ENCODE results near the gene SPTLC3. TPM values are rescaled to one million over a fixed set of nuclear protein-coding genes. Genes with fewer than 3 reads are reported as not detected.

Gene SPTLC3
- polyA plus RNA-seq, 1 donor = 42.0 TPM

DNA sequence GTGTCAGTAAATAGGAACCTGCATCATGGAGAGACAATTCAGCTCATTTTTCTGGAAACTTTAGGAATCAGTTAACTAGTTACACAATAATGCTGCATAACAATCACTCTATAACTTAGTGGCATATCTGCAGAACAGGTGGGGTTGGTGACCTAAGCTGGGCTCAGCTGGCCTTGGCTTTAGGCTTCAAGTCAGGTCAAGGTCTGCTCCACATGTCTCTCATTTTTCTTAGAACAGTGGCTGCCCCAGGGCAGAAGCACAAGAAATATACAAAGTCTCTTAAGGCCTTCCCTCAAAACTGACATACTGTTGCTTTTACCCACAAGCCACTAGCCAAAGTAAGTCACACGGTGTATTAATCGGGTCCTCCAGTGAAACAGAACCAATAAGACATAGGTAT, 198.2 kb downstream of the SPTLC3 start:
- Histone ChIP-seq H3K4me3 (ENCODE audit: low read length) (no peak overlapping the region), H3K36me3 (ENCODE audit: control insufficient read depth, insufficient read depth, low read length) (no peaks in the 10 kb centered on the region), H3K27ac (ENCODE audit: low read length) (no peak overlapping the region), H3K9me3 (ENCODE audit: control insufficient read depth, low read depth, low read length) (no peaks in the 10 kb centered on the region), H3K27me3 (ENCODE audit: control insufficient read depth, insufficient read depth, low read length) (no peaks in the 10 kb centered on the region), H3K4me1 (ENCODE audit: control insufficient read depth, insufficient read depth, low read length) (no peaks in the 10 kb centered on the region)
- WGBS (ENCODE audit: insufficient coverage, low lambda C conversion rate) = no CpG with 5 or more reads among the region's 2 CpGs
- no peak for DNase-seq

DNA sequence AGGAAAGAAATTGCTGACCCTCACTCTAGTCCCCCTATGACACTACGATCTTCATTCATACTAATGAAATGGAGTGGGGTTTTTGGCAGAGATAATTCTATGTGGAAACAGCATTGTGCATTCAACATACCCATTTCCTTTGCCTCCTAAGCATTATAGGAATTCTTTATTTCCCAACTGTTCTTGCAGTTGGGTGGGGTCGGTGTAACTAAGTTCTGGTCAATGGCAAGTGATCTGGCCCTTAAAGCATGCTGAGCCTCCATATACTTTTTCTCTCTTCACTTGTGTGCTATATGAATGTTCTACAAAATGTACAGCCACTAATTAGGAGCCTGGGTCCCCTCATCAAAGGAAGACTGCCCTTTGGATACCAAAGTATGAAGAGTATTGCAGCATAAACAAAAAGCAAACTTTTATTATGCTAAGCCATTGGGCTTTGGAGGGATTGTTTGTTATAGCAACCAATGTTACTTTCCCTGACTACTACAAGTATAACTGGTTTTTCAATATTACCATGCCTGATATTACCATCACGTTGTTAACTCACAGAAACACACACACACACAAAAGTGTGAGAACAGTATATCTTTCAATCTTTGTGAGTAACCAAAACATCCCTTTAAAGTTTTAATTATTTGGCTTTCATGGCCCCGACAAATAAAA, 203.3 kb downstream of the SPTLC3 start:
- H3K4me3 ChIP-seq (ENCODE audit: low read length) = no peak overlapping the region
- no peaks in the 10 kb centered on the region for H3K4me1 ChIP-seq (ENCODE audit: control insufficient read depth, insufficient read depth, low read length)
- no CpG with 5 or more reads among the region's 4 CpGs for WGBS (ENCODE audit: insufficient coverage, low lambda C conversion rate)
- H3K27me3 ChIP-seq (ENCODE audit: control insufficient read depth, insufficient read depth, low read length) = peaks cover 28% of the 10 kb centered on the region
- H3K27ac ChIP-seq (ENCODE audit: low read length) = no peak overlapping the region
- no peak for DNase-seq
- no peaks in the 10 kb centered on the region for H3K9me3 ChIP-seq (ENCODE audit: control insufficient read depth, low read depth, low read length)
- H3K36me3 ChIP-seq (ENCODE audit: control insufficient read depth, insufficient read depth, low read length) = no peaks in the 10 kb centered on the region

DNA sequence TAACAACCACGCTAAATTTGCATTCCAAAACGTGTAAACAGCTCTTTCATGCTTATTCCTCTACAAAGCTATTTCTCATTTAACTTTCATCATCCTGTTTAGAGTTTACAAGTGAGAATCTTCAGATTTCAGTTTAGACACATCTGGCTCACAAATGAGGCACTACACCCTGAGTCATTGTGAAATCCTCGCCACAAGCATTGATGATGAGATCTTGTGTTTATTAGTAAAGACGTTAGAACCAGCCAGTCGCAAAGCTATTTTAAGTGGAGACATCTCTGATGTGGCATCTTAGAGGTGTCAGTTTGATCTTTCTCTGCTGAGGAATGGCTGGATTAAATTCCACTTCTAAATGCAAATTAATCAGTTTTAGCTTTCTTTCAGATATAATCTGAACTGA, 204.0 kb downstream of the SPTLC3 start:
- DNase-seq = no peak
- no peak overlapping the region for H3K27ac ChIP-seq (ENCODE audit: low read length)
- no peaks in the 10 kb centered on the region for H3K9me3 ChIP-seq (ENCODE audit: control insufficient read depth, low read depth, low read length)
- H3K4me3 ChIP-seq (ENCODE audit: low read length) = no peak overlapping the region
- H3K4me1 ChIP-seq (ENCODE audit: control insufficient read depth, insufficient read depth, low read length) = no peaks in the 10 kb centered on the region
- peaks cover 30% of the 10 kb centered on the region for H3K27me3 ChIP-seq (ENCODE audit: control insufficient read depth, insufficient read depth, low read length)
- 75% methylated on average over 4 of the region's 5 CpGs for WGBS (ENCODE audit: insufficient coverage, low lambda C conversion rate)
- no peaks in the 10 kb centered on the region for H3K36me3 ChIP-seq (ENCODE audit: control insufficient read depth, insufficient read depth, low read length)

DNA sequence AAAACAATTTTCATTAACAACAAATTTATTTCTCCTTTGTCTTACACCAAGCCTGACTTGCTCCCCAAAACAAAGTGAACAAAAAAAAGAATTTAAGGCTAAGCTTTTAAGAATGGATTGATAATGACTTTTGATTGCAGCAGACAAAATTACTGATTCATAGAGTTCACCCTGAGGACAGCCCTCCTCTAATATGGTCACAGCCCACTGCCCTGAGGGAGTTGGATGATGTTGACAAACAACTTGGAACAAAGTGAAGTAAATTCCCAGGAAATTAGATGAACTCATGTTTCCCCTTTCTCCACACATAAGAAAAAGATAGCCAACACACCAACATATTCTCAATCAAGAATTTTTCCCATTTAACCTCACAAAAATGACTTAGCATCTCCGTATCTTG, 204.6 kb downstream of the SPTLC3 start:
- no peak for DNase-seq
- Histone ChIP-seq H3K27ac (ENCODE audit: low read length) (no peak overlapping the region), H3K27me3 (ENCODE audit: control insufficient read depth, insufficient read depth, low read length) (peaks cover 36% of the 10 kb centered on the region), H3K4me3 (ENCODE audit: low read length) (no peak overlapping the region), H3K4me1 (ENCODE audit: control insufficient read depth, insufficient read depth, low read length) (no peaks in the 10 kb centered on the region), H3K36me3 (ENCODE audit: control insufficient read depth, insufficient read depth, low read length) (no peaks in the 10 kb centered on the region), H3K9me3 (ENCODE audit: control insufficient read depth, low read depth, low read length) (no peaks in the 10 kb centered on the region)
- WGBS (ENCODE audit: insufficient coverage, low lambda C conversion rate) = no CpG with 5 or more reads among the region's 1 CpG

DNA sequence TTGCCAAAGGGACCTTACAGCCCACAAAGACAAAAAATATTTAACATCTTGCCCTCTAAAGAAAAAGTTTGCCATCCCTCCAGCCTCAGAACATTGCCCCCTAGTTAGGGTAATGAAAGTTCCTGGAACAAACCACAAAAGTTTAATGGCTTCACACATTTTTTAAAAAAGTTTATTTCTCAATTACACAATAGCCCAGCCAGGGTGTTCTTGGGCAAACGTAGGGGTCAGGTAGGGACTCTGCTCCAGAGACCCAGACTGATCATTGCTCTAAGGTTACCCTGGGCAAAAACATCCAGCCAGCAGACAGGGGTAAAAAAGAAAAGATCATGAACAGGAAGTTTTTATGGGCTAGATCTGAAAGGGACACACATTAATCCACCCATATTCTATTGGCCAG, 207.8 kb downstream of the SPTLC3 start:
- Histone ChIP-seq H3K9me3 (ENCODE audit: control insufficient read depth, low read depth, low read length) (peaks cover 10% of the 10 kb centered on the region), H3K27me3 (ENCODE audit: control insufficient read depth, insufficient read depth, low read length) (peaks cover 63% of the 10 kb centered on the region), H3K4me1 (ENCODE audit: control insufficient read depth, insufficient read depth, low read length) (peaks cover 11% of the 10 kb centered on the region), H3K4me3 (ENCODE audit: low read length) (no peak overlapping the region), H3K36me3 (ENCODE audit: control insufficient read depth, insufficient read depth, low read length) (no peaks in the 10 kb centered on the region), H3K27ac (ENCODE audit: low read length) (no peak overlapping the region)
- WGBS (ENCODE audit: insufficient coverage, low lambda C conversion rate) = no CpG with 5 or more reads among the region's 1 CpG
- no peak for DNase-seq

Other genes starting within 250 kb of the SPTLC3 start
- gene ISM1, start 212.3 kb downstream of the SPTLC3 start, polyA plus RNA-seq = 0.81 TPM

Data from large intestine (tissue), 3 donors.